ENCODE measurements around the gene TRIM31. TPM values are rescaled to one million over a fixed set of nuclear protein-coding genes. Genes with fewer than 3 reads are reported as not detected.

Gene TRIM31
- total RNA-seq, 2 donors from 2014 or later: not detected

- Histone ChIP-seq H3K27me3 (ENCODE audit: control insufficient read depth, insufficient read depth, low read length, poor library complexity, severe bottlenecking) (peaks cover 12% of the 10 kb centered on the region), H3K4me1 (ENCODE audit: control insufficient read depth, insufficient read depth, low read length) (no peaks in the 10 kb centered on the region), H3K4me3 (ENCODE audit: low read length) (no peak overlapping the region), H3K9ac (ENCODE audit: extremely low read depth, low read length, poor library complexity, severe bottlenecking) (no peak overlapping the region), H3K36me3 (ENCODE audit: control insufficient read depth, insufficient read depth, low read length) (no peaks in the 10 kb centered on the region), H3K9me3 (ENCODE audit: control insufficient read depth, low read length) (no peaks in the 10 kb centered on the region), H3K27ac (ENCODE audit: low read depth, low read length) (no peak overlapping the region)
- 87 to 88% methylated on average over 2 to 3 of the region's 3 CpGs for WGBS, 2 experiments (ENCODE audit: insufficient coverage in 1 of 2, insufficient read length in 1 of 2)
- no peak for DNase-seq
- H3K36me3 Mint-ChIP-seq (ENCODE audit: low read depth): no peaks in the 10 kb centered on the region
- no peak overlapping the region for H3K27ac Mint-ChIP-seq
- H3K9me3 Mint-ChIP-seq: no peaks in the 10 kb centered on the region
- no peak for TF ChIP-seq CTCF (conservative IDR thresholded peaks at IDR 0.05)
- H3K4me1 Mint-ChIP-seq: peaks cover 2% of the 10 kb centered on the region
- peaks cover 39% of the 10 kb centered on the region for H3K27me3 Mint-ChIP-seq (ENCODE audit: insufficient read depth)
- H3K4me3 Mint-ChIP-seq: no peak overlapping the region
These were observed 34.2 kb upstream of the TRIM31 start for GRCh38 chr6:30147096-30147495.

- no peak for TF ChIP-seq CTCF (conservative IDR thresholded peaks at IDR 0.05)
- Mint-ChIP-seq H3K4me3 (no peak overlapping the region), H3K9me3 (no peaks in the 10 kb centered on the region), H3K27ac (no peak overlapping the region), H3K4me1 (peaks cover 2% of the 10 kb centered on the region), H3K36me3 (ENCODE audit: low read depth) (no peaks in the 10 kb centered on the region), H3K27me3 (ENCODE audit: insufficient read depth) (peaks cover 46% of the 10 kb centered on the region)
- no peak overlapping the region for H3K27ac ChIP-seq (ENCODE audit: low read depth, low read length)
- no peak overlapping the region for H3K4me3 ChIP-seq (ENCODE audit: low read length)
- H3K9me3 ChIP-seq (ENCODE audit: control insufficient read depth, low read length): no peaks in the 10 kb centered on the region
- no peak overlapping the region for H3K9ac ChIP-seq (ENCODE audit: extremely low read depth, low read length, poor library complexity, severe bottlenecking)
- DNase-seq: no peak
- no peaks in the 10 kb centered on the region for H3K36me3 ChIP-seq (ENCODE audit: control insufficient read depth, insufficient read depth, low read length)
- H3K4me1 ChIP-seq (ENCODE audit: control insufficient read depth, insufficient read depth, low read length): no peaks in the 10 kb centered on the region
- WGBS, 2 experiments (ENCODE audit: insufficient coverage in 1 of 2, insufficient read length in 1 of 2): 37 to 65% methylated on average over 2 to 7 of the region's 7 CpGs
- H3K27me3 ChIP-seq (ENCODE audit: control insufficient read depth, insufficient read depth, low read length, poor library complexity, severe bottlenecking): peaks cover 17% of the 10 kb centered on the region
These were observed 32.9 kb upstream of the TRIM31 start for GRCh38 chr6:30145818-30146217.

GRCh38 chr6:30144811-30145210 is 31.9 kb upstream of the TRIM31 start:
- Histone ChIP-seq H3K27me3 (ENCODE audit: control insufficient read depth, insufficient read depth, low read length, poor library complexity, severe bottlenecking) (peaks cover 17% of the 10 kb centered on the region), H3K4me3 (ENCODE audit: low read length) (no peak overlapping the region), H3K27ac (ENCODE audit: low read depth, low read length) (no peak overlapping the region), H3K4me1 (ENCODE audit: control insufficient read depth, insufficient read depth, low read length) (no peaks in the 10 kb centered on the region), H3K9ac (ENCODE audit: extremely low read depth, low read length, poor library complexity, severe bottlenecking) (no peak overlapping the region), H3K9me3 (ENCODE audit: control insufficient read depth, low read length) (no peaks in the 10 kb centered on the region), H3K36me3 (ENCODE audit: control insufficient read depth, insufficient read depth, low read length) (no peaks in the 10 kb centered on the region)
- no peak for TF ChIP-seq CTCF (conservative IDR thresholded peaks at IDR 0.05)
- Mint-ChIP-seq H3K4me1 (peaks cover 2% of the 10 kb centered on the region), H3K27me3 (ENCODE audit: insufficient read depth) (peaks cover 45% of the 10 kb centered on the region), H3K4me3 (no peak overlapping the region), H3K36me3 (ENCODE audit: low read depth) (no peaks in the 10 kb centered on the region), H3K27ac (no peak overlapping the region), H3K9me3 (no peaks in the 10 kb centered on the region)
- DNase-seq: no peak
- WGBS, 2 experiments (ENCODE audit: insufficient coverage in 1 of 2, insufficient read length in 1 of 2): 88 to 91% methylated on average over 5 to 6 of the region's 6 CpGs

Measured in endodermal cell (in vitro differentiated cells).